Activated T-cell treated with anti-CD3 and anti-CD28 coated beads for 4 hours (primary cell): ENCODE measurements around the gene FPR2.
"Not testable (repeated sequence)": the region's sequence is repeated elsewhere in the genome, so short reads cannot be mapped to it uniquely, and the experiment has no call there.

ENCODE experiments used
- DNase-seq: peaks from one replicate; pipeline ENCODE4 v3.0.0-alpha.2; 2020

The FPR2 gene

DNA sequence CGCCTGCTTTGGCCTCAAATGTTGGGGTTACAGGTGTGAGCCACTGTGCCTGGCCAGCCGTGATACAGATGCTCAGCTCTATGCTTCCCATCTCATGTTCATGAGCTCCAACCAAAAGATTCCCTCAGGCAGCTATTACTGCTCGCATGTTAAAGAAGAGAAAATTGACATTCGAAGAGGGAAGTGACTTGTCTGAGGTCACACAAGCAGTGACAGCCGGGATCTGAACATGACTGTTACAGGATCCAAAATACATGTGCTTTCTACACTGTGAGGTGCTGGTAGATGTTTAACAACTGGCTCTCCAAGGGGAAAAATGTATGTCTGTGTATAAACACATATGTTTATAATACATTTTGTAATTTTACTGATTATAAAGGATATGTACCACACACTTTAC is 20.6 kb upstream of the FPR2 start:
- DNase-seq, result no peak

DNA sequence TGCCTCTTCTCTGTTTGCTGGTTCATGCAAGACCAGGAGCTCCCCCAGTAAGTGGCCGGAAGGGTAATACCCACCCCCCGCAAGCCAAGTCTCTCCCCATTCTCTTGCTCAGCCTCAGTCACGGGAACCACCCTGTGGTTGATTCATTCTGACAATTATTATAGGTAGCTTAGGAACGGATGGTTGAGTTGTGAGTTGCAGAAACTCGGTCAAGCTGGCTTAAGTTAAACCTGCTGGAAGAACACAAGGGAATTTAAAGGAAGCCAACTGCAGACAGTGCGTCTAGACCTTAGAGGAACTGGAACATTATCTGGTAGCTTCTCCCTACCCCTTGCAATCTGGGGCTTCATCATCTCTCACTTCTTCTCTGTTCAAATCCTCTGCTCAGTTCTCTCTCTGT is 18.2 kb upstream of the FPR2 start:
- no peak for DNase-seq

DNA sequence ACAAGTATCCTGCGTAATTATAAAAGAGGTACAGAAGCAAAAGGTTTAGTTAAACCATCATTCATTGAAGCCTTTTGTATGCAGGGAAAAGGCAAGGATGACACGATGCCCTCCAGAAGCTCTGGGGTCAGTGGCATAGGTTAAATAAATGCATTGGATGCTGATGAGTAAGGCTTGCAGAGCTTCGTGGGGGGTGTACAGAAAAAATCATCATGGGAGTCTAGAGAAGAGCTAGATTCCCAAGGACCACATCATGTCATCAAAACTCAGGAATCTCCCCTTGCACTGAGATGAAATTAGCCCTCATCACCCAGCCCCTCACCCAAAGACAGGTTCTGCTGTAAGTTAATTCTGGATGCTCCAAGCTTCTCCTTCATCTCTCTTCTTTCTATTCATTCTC is 17.6 kb upstream of the FPR2 start:
- no peak for DNase-seq

DNA sequence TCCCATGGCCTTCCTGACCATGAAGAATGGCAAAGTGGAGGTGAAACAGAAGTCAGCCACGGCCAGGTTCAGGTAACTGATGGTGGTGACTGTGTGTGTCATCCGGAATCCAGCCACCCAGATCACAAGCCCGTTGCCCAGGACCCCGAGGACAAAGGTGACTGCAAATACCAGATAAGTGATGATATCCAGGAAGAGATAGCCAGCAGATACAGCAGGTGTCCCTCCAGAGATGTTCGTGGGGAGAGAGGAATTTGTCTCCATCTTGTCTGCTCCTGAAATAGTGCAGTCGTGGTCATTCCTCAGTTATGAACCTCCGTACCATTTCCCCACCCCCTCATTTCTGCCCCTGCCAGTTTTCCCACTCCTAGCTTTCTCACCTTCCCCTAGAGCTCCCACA is 14.2 kb upstream of the FPR2 start:
- DNase-seq, result no peak

DNA sequence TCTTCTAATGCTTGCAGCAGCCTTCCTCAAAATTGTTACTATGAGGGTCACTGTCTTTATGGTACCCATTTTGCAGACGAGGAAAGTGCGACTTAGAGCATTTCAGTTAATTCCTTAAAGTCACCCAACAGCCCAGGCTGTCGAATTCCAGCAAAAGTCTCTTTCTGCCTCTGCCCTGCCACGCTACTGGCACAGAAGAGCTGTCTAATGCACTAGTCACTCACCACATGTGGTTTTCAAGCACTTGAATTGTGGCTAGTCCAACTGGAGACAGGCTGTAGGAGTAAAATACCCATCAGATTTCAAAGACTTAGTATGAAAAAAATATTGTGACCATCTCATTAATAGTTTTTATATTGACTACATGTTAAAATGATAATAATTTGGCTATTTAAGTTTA is 11.0 kb upstream of the FPR2 start:
- no peak for DNase-seq

DNA sequence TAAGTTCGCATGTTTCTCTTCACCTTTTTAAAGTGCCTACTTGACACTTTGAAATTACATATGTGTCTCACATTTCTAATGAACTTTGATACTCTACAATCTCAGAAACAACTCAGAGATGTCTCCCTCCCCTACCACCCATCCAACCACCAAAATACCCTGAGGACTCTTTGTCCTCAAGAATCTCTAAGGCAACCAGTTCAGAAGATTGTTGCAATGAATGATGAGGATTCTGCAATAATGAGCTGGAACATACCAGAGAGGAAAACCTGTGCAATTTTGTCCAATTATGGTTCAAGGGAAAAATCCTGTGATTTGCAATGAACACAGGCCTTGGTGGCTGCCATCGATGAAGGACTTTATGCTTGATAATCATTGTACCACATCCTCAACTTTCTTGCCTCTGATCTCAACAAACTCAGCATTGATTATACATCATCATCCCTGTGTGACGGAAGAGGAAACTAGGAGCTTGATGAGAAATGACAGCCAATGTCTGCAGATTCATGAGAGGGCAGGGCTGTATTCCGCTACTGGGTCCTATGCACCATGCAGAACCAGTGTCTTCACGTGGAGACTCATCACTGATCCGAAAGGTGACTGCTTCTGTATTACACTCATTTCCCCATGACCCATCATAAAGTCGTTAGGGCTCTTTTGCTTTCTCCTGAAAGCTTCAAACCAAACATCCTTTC is 10.4 kb upstream of the FPR2 start:
- no peak for DNase-seq

DNA sequence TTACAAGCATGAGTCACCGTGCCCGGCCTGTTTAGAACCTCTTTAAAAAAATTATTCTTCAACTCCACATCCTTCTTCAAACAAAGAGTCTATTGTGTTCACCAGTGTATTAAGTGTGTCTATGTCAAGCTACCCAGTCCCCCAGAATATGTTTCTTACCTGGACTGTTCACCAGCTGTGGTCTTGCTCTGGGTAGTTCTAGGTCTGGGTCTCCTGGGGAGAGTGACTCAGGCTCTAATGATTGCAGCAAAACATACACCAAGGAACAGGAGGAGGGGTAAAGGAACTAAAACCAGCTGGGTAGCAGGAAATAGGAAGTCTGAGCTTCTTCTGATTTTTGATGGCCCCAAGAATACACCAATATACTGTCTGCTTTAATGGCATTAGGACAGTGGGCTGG is 9.3 kb upstream of the FPR2 start, which contains the start of gene FPR1:
FPR1 (minus strand) TSS at position 224 of the 400 bp plus-strand sequence. CDS start 4,884 bp downstream, outside the sequence.
- no peak for DNase-seq

DNA sequence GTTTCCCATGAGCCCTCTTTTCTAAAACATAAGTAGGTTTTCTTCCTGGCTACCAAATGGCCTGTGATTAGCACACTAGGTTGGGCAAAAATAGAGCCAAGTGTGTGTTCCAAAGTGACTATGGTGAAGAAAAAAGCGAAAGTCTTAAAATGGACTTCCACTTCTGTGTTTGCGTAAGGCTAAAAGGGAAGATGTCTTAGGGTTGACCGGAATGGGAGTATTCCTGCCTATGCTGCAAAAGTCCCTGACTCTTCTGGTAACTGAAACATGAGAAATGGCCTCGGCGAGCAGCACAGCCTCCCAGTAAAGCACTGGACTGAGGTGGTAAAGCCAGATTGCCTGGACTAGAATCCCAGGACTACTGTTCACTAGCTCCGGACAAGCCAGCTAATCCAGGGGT is 6.9 kb upstream of the FPR2 start:
- DNase-seq, result no peak

DNA sequence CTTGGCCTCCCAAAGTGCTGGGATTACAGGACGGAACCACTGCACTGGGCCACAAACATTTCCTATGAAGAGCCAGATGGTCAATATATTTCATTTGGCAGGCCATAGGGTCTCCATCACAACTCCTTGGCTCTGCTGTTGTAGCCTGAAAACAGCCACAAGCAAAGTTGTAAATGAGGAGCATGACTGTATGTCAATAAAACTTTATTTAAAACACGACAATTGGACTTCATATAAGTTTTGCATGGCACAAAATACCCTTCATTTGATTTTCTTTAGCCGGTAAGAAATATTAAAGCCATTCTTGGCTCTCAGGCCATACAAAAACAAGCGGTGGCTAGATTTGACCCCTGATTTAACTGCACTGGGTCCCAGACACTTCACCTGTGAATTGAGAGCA is 6.2 kb upstream of the FPR2 start:
- DNase-seq, result no peak

DNA sequence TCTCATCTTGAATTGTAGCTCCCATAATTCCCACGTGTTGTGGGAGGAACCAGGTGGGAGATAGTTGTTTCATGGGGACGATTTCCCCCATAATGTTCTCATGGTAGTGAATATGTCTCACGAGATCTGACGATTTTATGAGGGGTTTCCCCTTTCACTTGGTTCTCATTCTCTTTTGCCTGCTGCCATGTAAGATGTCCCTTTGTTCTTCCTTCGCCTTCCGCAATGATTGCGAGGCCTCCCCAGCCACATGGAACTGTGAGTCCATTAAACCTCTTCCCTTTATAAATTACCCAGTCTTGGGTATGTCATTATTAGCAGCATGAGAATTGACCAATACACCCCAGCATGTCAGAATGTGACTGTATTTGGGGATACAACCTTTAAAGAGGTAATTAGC is 5.4 kb upstream of the FPR2 start:
- no peak for DNase-seq

DNA sequence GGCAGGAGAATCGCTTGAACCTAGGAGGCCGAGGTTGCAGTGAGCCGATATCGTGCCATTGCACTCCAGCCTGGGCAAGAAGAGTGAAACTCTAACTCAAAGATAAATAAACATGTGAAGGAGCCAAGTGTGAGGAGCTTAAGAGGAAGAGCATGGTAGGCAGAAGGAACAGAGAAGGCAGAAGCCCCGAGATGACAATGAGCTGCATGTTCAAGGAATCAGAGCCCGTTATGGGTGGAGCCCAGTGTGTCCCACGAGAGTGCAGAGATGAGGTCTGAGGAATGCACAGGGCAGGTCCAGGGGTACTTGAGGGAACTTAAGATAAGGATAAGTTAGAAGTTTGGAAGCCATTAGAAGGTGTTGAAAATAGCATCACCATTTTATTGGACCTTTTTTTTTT is 716 bp downstream of the FPR2 start:
- DNase-seq, result no peak

DNA sequence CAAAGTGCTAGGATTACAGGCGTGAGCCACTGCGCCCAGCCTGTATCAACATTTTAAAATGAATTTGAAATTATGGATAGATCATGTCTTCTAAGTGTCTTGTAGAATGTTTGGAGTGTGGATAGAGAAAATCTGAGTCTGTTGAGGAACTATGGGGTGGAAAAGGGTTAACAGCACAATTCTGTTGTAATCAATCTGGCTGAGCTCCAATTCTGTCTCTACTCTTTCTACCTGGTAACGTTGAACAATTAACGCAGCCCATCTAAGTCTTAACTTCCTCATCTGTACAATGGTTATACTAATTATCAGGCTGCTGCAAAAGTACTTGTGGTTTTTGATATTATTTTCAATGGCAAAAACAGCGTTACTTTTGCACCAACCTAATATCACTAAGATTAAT is 4.1 kb downstream of the FPR2 start:
- no peak for DNase-seq

DNA sequence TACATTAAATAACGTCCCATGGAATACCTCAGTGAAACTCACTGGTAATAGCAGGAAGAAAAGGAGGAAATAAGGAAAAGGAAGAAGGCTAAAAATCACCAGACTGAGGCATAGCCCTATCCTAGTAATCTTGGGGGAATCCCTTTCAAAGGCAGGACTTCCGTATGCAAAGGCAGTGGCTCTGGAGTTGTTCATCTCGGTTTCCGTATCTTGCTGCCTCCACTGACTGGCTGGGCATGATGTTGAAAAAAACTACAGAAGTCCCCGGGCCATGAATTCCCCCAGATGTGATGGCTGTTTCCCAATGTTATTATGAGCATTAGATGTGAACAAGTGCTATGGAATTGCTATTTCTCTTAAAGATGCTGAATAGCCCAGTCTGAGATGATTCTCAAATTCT is 5.5 kb downstream of the FPR2 start:
- no peak for DNase-seq

DNA sequence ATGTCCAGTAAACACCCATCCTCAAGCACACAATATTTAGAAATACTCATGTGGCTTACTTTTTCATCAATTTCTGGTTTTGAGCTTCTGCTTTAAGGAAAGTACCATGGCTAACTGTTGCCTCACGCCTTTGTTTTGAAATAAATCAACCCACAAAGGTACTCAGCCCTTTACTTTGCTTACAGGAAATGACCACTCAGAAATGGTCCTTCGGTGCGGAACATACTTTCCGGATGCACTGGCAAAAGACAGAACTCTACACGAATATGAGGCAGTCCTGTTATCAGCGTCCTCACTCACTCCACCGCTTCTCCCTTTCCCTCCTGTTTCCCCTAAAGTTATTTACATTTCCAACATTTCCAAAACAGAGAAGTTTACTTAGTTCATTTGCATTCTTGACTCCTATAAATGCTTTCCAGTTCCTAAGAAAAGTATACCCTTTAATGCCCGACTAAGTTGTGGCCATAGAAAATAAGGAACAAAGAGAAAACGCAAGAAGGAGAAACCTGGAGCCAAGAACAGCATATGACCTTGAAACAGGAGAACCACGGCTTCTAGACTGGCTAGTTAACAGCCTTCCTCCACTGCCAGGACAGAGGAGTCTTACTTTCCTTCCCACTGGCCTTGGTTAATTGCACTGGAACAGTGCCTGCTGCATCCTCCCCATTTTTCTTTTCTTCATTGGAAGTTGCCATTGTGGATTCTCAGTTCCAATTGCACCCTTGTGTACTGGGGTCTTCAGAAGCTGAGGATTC is 10.6 kb downstream of the FPR2 start:
- no peak for DNase-seq

DNA sequence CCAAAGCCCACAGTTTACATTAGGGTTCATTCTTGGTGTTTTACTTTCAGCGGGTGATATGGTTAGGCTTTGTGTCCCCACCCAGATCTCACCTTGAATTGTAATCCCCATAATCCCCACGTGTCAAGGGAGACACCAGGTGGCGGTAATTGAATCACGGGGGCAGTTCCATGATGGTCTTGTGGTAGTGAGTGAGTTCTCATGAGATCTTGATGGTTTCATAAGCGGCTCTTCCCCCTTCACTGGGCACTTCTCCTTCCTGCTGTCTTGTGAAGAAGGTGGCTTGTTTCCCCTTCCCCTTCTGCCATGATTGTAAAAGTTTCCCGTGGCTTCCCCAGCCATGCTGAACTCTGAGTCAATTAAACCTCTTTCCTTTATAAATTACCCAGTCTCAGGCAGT is 12.0 kb downstream of the FPR2 start:
- no peak for DNase-seq

DNA sequence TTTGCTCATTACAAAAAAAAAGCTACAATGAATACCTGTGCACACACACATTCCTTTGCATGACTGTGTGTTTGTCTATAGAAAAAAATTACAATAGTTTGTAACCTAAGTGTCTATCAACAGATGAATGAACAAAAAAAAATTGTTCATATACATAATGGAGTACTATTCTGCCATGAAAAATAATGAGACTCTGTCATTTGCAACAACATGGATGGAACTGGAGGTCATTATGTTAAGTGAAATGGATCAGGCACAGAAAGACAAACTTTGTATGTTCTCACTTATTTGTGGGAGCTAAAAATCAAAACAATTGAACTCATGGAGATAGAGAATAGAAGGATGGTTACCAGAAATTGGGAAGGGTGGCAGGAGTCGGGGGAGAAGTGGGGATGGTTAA is 15.6 kb downstream of the FPR2 start:
- not testable (repeated sequence) for DNase-seq

DNA sequence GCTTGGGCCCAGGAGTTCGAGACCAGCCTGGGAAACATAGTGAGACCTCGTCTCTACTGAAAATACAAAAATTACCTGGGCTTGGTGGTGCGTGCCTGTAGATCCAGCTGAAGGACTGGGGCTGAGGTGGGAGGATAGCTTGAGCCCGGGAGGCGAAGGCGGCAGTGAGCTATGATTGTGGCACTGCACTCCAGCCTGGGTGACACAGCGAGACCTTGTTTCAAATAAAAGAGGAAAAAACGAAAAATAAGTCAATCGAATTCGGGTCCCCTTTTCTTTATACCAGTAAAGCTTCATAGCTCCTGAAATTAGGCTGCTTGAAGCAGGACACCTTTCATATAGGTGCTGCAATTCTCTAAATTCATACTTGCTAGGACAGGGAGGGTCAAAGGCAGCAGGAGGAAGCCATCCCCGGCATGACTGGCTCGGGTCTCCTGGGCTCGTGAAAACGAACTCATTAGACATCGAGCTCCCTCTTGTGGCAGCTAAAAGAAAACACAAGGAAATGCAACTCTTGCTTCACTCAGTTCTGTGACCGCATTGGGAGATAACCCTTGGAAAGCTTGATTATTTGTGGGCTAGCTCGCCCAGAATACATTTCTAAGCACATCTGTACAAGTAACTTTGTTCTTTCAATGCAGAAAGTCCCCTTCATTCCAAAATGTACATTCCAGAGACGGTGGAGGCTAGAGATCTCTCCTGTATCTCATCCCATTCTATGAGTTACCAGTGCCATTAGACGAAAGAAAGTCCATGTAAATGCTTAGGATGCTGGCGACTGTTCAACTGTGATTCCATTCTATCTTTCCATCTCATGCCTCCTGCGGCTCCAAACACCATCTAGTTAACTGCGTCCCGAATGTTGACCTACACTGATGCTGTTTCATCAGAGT is 16.8 kb downstream of the FPR2 start:
- peak; percentile 8 for DNase-seq

DNA sequence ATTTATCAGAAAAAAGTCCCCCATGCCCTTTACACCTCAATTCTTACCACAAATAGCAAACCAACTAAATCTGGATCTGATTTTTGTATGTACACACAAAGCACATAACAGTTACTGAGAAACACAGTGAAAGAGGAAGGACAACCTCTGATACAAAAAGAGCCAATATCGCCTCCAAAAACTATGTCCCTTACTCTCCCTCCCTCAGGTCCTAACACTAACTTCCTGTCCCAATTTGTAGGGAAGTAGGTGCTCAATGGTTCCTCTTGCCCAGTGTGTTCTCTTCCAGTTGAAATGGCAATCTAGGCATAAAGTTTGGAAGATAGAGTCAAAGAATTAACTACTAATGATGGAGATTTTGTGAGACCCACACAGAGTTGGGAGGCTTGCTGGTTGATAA is 18.2 kb downstream of the FPR2 start:
- DNase-seq, result no peak

DNA sequence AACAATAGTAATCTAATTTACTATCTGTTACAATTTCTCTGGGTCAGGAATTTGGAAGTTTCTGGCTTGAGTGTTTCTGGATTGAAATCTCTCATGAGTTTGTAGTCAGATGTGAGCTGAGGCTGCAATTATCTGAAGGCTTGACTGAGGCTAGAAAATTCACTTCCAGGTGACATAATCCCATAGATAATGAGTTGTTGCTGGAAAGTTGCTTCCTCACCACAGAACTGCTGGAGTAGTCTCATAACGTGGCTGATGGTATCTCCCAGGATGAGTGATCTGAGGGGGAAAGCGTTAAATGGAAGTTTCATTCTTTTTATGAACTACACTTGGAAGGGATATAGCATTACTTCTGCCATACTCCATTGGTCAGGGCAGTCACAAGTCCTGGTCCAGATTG is 18.7 kb downstream of the FPR2 start:
- DNase-seq, result no peak

DNA sequence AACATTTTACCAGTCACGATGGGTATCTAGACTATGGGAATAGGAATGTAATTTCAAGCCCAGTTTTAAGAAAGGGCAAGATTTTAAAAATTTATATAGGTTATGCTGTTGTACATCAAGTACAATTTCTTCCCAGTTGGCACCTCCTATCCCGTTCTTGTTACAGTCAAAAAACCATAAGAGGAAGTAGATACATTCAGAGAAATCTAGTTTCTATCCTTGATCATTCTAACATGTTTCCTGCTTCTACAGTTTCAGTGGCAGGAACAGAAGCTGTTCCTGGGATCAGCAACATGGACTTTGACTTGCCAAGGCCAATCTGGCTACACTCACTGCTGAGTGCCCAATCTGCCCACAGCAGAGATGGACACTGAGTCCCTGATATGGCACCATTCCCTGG is 19.3 kb downstream of the FPR2 start:
- DNase-seq, result no peak

DNA sequence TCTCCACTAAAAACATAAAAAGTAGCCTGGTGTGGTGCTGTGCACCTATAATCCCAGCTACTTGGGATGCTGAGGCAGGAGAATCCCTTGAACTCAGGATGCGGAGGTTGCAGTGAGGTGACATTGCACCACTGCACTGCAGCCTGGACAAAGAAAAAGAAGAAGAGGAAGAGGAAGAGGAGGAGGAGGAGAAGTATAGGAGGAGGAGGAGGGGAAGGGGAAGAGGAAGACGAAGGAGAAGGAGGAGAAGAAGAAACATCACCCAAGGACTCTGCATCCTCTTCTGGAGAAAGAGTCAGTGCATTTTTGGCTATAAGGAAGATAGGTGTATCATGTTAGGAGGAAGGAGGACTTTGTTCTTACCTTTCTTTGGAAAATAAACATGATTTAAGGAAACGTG is 21.0 kb downstream of the FPR2 start:
- no peak for DNase-seq

DNA sequence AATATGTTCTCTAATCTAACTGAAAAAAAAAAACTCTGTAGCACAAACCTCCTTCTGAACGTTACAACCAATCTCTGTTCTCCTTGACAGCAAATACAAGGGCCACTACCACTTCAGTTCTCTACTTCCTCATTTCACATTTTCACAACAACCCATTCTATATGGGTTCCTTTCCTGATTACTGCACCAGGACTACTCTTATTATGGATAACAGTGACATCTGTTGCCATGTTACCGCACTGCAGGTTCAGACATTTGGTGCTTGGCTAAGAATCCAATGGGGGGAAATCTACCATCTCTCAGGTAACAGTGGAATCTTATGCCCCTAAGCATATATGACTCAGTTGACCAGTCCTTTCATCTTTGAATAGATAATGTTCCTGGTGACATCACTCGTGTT is 22.4 kb downstream of the FPR2 start:
- no peak for DNase-seq

DNA sequence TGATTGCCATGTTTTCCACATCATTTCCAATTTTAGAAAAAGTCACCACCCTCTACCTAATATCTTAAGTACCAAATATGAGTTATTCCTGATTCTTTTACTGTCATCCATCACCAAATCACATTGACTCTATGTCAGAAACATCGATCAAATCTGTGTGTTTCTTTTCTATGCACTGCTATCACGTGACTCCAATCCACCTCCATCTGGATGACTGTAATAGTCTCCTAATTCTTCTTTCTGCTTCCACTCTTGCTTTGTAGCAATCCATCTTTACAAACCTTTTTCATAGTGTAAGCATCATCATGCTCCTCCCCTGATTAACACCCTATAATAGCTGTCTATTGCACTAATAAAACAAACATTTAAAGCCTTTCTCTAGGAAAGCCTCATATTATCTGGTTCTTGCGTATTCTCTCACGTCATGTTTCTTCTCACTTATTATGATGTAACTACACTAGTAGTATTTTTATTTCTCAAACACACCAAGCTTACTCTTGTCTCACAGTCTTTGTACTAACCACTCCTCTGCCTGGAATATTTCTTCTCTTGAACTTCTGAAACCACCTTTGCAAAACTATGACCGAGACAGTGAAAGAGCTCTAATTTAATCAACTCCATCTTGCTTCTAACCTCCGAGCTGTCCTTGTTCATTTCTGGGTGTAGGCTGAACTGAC is 23.3 kb downstream of the FPR2 start:
- no peak for DNase-seq
